Coronary artery (tissue), 2 donors: ENCODE data around the gene UGT1A10.

Source experiments
- DNase-seq: peaks from one replicate; pipeline ENCODE4 v3.0.0-alpha.2; 2017; ENCODE audit warnings: low spot score
- H3K27ac ChIP-seq, 2 donors: fragments of 200-600 bp; sonication (generic); one replicate each; pipeline ENCODE4 v1.5.1; 2016 to 2019
- H3K4me3 ChIP-seq: fragments of 200-600 bp; sonication (generic); 2 replicates; pipeline ENCODE4 v1.5.1; 2016; ENCODE audit warnings: mild to moderate bottlenecking, moderate library complexity
- CTCF ChIP-seq: fragments of 200-600 bp; sonication (generic); IDR thresholded peaks from one replicate; pipeline ENCODE4 v1.5.1; 2019; ENCODE audit warnings: antibody characterized with exemption

UGT1A10 gene

GRCh38 chr2:233705911-233706506, 69.8 kb downstream of the UGT1A10 start:
- no peak for TF ChIP-seq CTCF
- no peak overlapping the region for H3K27ac ChIP-seq
- no peak overlapping the region for H3K4me3 ChIP-seq
- DNase-seq = no peak

DNA sequence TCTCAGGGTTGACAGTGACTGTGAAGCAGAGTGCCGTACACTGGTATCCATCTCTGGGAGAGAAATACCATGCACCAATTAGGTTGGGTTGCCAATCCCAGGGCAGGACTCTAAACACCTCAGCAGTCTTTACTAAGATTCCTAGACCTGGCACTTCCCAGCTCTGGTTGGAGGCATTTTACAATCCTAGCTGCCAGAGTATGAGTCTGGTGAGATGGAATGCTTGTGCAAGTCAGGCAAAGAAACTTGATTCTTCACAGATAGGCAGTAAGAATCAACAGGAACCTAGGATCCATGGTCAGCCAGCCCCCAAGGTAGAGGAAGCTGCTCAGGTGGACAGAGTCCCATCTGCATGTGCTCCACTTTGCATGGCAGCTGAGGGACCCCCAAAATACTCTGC, 70.5 kb downstream of the UGT1A10 start:
- TF ChIP-seq CTCF = no peak
- DNase-seq = no peak
- H3K27ac ChIP-seq = no peak overlapping the region
- no peak overlapping the region for H3K4me3 ChIP-seq

DNA sequence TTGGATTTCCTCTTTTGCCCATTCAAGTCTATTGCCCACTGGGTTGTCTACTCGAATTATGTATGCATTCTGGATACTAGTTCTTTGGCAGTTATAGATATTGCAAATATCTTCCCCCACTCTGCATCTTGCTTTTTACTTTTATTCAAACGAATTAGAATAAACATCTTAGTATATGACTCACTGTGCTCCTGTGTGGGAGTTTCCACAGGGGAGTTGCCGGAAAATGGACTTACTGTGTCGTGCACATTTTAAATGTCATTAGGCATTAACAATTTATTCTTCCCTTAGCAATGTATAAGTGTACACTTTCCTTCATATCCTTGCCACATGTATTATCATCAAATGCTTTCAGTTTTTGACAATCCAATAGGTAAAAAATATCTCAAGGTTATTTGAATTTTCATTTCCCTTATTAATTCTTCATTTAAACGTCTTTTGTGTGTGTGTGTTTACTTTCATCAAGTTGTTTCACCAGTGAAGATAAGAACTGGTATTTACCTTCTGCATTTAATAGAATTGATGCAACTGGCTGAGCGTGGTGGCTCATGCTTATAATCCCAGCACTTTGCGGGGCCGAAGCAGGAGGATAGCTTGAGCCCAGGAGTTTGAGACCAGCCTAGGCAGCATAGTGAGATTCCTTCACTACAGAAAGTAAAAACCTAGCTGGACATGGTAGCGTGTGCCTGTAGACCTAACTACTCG, 71.8 kb downstream of the UGT1A10 start:
- DNase-seq = no peak
- Histone ChIP-seq H3K4me3 (no peak overlapping the region), H3K27ac (no peak overlapping the region)
- no peak for TF ChIP-seq CTCF

- Histone ChIP-seq H3K27ac (no peak overlapping the region), H3K4me3 (no peak overlapping the region)
- TF ChIP-seq CTCF = no peak
- DNase-seq = no peak
Observed at GRCh38 chr2:233708942-233709341, 72.7 kb downstream of the UGT1A10 start.

DNA sequence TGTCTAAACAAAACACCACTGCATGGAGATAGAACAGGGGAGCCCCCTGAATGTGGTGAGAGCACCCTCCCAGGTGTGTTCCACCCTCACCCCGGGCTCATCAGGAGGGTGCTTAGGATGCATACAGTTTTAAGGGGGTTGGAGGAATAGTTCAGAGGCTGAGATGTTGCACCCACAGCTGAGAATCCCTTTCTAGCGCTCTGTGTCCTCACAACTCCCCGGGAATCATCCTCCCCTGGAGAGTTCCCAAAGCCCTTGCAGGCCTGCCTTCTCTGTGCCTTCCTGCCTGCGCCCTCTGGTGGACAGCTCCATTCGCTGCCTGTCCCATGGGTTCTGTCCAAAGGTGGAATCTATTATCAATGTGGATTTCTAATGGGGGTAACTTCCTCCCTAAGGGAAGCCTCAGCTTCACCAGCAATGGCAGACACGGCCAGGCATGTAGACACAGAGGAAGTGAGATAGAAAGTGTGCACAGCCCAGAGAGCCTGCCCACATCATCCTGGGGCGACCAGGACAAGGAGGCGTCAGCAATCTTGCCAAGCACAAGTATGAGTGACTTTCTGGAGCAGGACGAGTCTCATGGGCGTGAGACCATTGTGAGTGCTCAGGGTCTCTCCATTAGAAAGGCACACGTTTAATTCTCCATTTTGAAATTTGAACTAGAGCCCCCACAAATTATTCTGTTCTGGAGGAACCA, 75.2 kb downstream of the UGT1A10 start:
- no peak for DNase-seq
- peak; percentile 58 for TF ChIP-seq CTCF
- H3K4me3 ChIP-seq = no peak overlapping the region
- no peak overlapping the region for H3K27ac ChIP-seq

- TF ChIP-seq CTCF = no peak
- DNase-seq = no peak
Observed at GRCh38 chr2:233712611-233713261, 76.5 kb downstream of the UGT1A10 start, which contains the start of gene UGT1A5. TSS of gene UGT1A5 (plus strand) at chr2:233712907. CDS start at chr2:233712992, 85 bp downstream.

More at GRCh38 chr2:233712611-233713261, 76.5 kb downstream of the UGT1A10 start, which contains the start of gene UGT1A5:
- no peak within 1 kb of the TSS for H3K27ac ChIP-seq
- H3K4me3 ChIP-seq = no peak within 1 kb of the TSS
